Loucy (cell line): ENCODE data around the gene LRRC28.

Experiments
- H2AFZ ChIP-seq: fragments of 200-600 bp; sonication (generic); 2 replicates; pipeline ENCODE4 v1.6.0; 2016; ENCODE audit warnings: antibody characterized with exemption, mild to moderate bottlenecking, low read length, moderate library complexity
- H3F3A ChIP-seq: fragments of 200-600 bp; 2 replicates; pipeline ENCODE4 v1.6.0; 2016; ENCODE audit warnings: antibody characterized with exemption, low read depth, mild to moderate bottlenecking
- H3K27me3 ChIP-seq: fragments of 200-600 bp; sonication (generic); 2 replicates; pipeline ENCODE4 v1.6.1; 2014; ENCODE audit warnings: low read length, mild to moderate bottlenecking; ENCODE audit not compliant: insufficient read depth, poor library complexity, severe bottlenecking
- H3K36me3 ChIP-seq: fragments of 200-600 bp; sonication (generic); 2 replicates; pipeline ENCODE4 v1.6.1; 2016; ENCODE audit warnings: low read length; ENCODE audit not compliant: insufficient read depth
- H3K4me1 ChIP-seq: fragments of 200-600 bp; sonication (generic); 2 replicates; pipeline ENCODE4 v1.5.1; 2014; ENCODE audit warnings: low read length, mild to moderate bottlenecking; ENCODE audit not compliant: insufficient read depth, poor library complexity, severe bottlenecking
- H3K4me2 ChIP-seq: fragments of 200-600 bp; sonication (generic); 2 replicates; pipeline ENCODE4 v1.6.0; 2014; ENCODE audit warnings: antibody characterized with exemption, low read length, low read depth, mild to moderate bottlenecking; ENCODE audit not compliant: poor library complexity, severe bottlenecking
- H3K4me3 ChIP-seq: fragments of 200-600 bp; sonication (generic); 2 replicates; pipeline ENCODE4 v1.5.1; 2014; ENCODE audit warnings: low read length, mild to moderate bottlenecking, mixed read lengths; ENCODE audit not compliant: poor library complexity, severe bottlenecking
- H3K79me2 ChIP-seq: fragments of 200-600 bp; sonication (generic); 2 replicates; pipeline ENCODE4 v1.6.1; 2014; ENCODE audit warnings: low read length; ENCODE audit not compliant: insufficient read depth
- H3K9ac ChIP-seq: fragments of 200-600 bp; sonication (generic); 2 replicates; pipeline ENCODE4 v1.6.0; 2014; ENCODE audit warnings: mild to moderate bottlenecking, low read depth, low read length, moderate library complexity; ENCODE audit not compliant: poor library complexity, severe bottlenecking
- H3K9me2 ChIP-seq: fragments of 200-600 bp; sonication (generic); replicated peaks from 2 replicates; pipeline ENCODE4 v1.6.1; 2016; ENCODE audit warnings: low read depth, low read length, mixed read lengths
- H3K9me3 ChIP-seq: fragments of 200-600 bp; sonication (generic); 2 replicates; pipeline ENCODE4 v1.6.1; 2014; ENCODE audit warnings: mild to moderate bottlenecking, antibody characterized with exemption, low read length, low read depth; ENCODE audit not compliant: insufficient read depth
- H4K20me1 ChIP-seq: fragments of 200-600 bp; sonication (generic); 2 replicates; pipeline ENCODE4 v1.6.0; 2014; ENCODE audit warnings: antibody characterized with exemption, low read length, mild to moderate bottlenecking; ENCODE audit not compliant: insufficient read depth, poor library complexity, severe bottlenecking
- EZH2phosphoT487 ChIP-seq: fragments of 200-600 bp; IDR thresholded peaks from 2 replicates; pipeline ENCODE4 v1.6.1; 2018; ENCODE audit warnings: antibody characterized with exemption, mild to moderate bottlenecking, moderate library complexity, borderline replicate concordance
- TF ChIP-seq, protein P1 (sequence below): fragments of 200-600 bp; sonication (generic); conservative IDR thresholded peaks from 2 replicates; pipeline ENCODE4 v1.5.1; 2014; ENCODE audit warnings: mild to moderate bottlenecking, antibody characterized with exemption, low read length

The LRRC28 gene

DNA sequence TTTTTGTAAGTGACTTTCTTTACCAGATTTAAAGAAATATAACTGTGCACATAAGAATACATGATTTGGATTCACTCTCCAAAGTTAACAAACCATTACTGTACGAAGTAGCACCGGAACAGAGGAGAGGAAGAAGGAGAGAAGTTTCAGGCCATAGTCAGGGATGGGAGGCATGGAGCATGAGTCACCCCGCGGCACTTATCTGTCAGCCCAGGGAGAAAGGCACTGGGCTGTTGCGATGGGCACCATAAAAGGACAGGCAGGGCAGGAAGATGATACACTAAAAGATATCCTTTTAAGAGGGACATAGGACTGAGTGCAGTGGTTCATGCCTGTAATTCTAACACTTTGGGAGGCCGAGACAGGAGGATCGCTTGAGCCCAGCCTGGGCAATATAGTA, 38.9 kb upstream of the LRRC28 start:
- no peak overlapping the region for H3K4me2 ChIP-seq
- no peaks in the 10 kb centered on the region for H3K27me3 ChIP-seq
- no peak for TF ChIP-seq EZH2phosphoT487
- TF ChIP-seq, protein P1, sequence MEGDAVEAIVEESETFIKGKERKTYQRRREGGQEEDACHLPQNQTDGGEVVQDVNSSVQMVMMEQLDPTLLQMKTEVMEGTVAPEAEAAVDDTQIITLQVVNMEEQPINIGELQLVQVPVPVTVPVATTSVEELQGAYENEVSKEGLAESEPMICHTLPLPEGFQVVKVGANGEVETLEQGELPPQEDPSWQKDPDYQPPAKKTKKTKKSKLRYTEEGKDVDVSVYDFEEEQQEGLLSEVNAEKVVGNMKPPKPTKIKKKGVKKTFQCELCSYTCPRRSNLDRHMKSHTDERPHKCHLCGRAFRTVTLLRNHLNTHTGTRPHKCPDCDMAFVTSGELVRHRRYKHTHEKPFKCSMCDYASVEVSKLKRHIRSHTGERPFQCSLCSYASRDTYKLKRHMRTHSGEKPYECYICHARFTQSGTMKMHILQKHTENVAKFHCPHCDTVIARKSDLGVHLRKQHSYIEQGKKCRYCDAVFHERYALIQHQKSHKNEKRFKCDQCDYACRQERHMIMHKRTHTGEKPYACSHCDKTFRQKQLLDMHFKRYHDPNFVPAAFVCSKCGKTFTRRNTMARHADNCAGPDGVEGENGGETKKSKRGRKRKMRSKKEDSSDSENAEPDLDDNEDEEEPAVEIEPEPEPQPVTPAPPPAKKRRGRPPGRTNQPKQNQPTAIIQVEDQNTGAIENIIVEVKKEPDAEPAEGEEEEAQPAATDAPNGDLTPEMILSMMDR: no peak
- H3K36me3 ChIP-seq: no peaks in the 10 kb centered on the region
- no peaks in the 10 kb centered on the region for H3K9me2 ChIP-seq
- no peaks in the 10 kb centered on the region for H3F3A ChIP-seq
- no peaks in the 10 kb centered on the region for H3K79me2 ChIP-seq
- no peak overlapping the region for H3K4me3 ChIP-seq
- no peaks in the 10 kb centered on the region for H3K9me3 ChIP-seq
- no peak overlapping the region for H3K9ac ChIP-seq
- H3K4me1 ChIP-seq: no peaks in the 10 kb centered on the region
- H2AFZ ChIP-seq: no peak overlapping the region
- H4K20me1 ChIP-seq: no peaks in the 10 kb centered on the region

GRCh38 chr15:99213187-99213811, 38.0 kb upstream of the LRRC28 start:
- H3K79me2 ChIP-seq: no peaks in the 10 kb centered on the region
- no peak for TF ChIP-seq EZH2phosphoT487
- TF ChIP-seq, protein P1: peak; percentile 95
- H3K9me3 ChIP-seq: no peaks in the 10 kb centered on the region
- H4K20me1 ChIP-seq: no peaks in the 10 kb centered on the region
- H3K27me3 ChIP-seq: no peaks in the 10 kb centered on the region
- H3K9ac ChIP-seq: no peak overlapping the region
- no peaks in the 10 kb centered on the region for H3F3A ChIP-seq
- H3K4me1 ChIP-seq: no peaks in the 10 kb centered on the region
- no peaks in the 10 kb centered on the region for H3K9me2 ChIP-seq
- no peak overlapping the region for H3K4me2 ChIP-seq
- no peaks in the 10 kb centered on the region for H3K36me3 ChIP-seq
- H3K4me3 ChIP-seq: no peak overlapping the region
- H2AFZ ChIP-seq: no peak overlapping the region

DNA sequence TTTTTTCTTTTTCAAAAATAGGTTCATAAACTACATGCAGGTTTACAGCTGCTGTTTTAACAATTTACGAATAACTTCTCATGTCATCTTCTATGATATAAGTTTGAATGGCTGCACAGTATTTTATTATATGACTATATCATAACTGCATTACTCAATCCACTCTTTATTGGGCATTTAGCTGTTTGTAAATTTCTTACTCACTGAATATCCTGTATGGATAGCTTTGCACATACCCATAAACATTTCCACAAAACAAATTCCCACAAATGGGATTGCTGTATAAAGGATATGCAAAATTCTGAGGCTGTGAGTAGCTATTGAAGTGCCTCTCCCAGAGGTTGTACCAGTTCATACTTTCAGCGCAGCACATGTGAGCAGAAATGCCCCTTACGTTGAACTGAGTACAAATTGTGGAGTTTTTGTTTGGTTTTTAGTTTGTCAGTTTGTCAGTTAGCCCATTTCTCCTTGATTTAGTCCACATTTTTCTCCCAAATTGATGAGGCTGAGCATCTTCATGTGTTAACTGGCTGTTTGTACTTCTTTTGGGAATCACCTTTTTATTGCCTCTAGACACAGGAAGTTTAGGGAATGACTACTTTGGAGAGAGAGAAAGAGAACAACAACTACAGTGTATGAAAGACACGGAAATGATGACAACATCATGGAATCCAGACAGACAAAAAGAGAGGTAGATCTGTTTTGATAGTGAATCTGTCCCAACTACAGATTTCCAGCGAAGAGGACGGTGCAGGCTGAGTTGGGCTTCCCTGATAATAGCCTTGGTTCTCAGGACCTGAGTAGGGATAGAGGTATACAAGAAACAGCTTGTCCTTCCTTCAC, 26.7 kb upstream of the LRRC28 start:
- Histone ChIP-seq H3K4me2 (no peak overlapping the region), H3K4me3 (no peak overlapping the region), H2AFZ (no peak overlapping the region), H3K27me3 (no peaks in the 10 kb centered on the region), H3K36me3 (no peaks in the 10 kb centered on the region), H3K79me2 (no peaks in the 10 kb centered on the region), H3K9me2 (no peaks in the 10 kb centered on the region), H4K20me1 (no peaks in the 10 kb centered on the region), H3K9ac (no peak overlapping the region), H3K9me3 (no peaks in the 10 kb centered on the region), H3K4me1 (no peaks in the 10 kb centered on the region), H3F3A (no peaks in the 10 kb centered on the region)
- TF ChIP-seq, protein P1: no peak
- TF ChIP-seq EZH2phosphoT487: no peak
